Hepatocyte (in vitro differentiated cells): ENCODE data around the gene PAFAH2.

Experiments
- CTCF ChIP-seq: fragments of 200-600 bp; sonication (generic); IDR thresholded peaks from 2 replicates; pipeline ENCODE4 v1.5.1; 2016; ENCODE audit warnings: antibody characterized with exemption, mild to moderate bottlenecking; ENCODE audit not compliant: poor library complexity
- EZH2 ChIP-seq: fragments of 200-600 bp; sonication (generic); IDR thresholded peaks from 2 replicates; pipeline ENCODE4 v1.6.1; 2016; ENCODE audit warnings: antibody characterized with exemption, mild to moderate bottlenecking, borderline replicate concordance
- EZH2phosphoT487 ChIP-seq: fragments of 200-600 bp; sonication (generic); IDR thresholded peaks from one replicate; pipeline ENCODE4 v1.6.1; 2018; ENCODE audit warnings: antibody characterized with exemption, mild to moderate bottlenecking, low read depth, moderate library complexity; ENCODE audit not compliant: unreplicated experiment, severe bottlenecking

DNA sequence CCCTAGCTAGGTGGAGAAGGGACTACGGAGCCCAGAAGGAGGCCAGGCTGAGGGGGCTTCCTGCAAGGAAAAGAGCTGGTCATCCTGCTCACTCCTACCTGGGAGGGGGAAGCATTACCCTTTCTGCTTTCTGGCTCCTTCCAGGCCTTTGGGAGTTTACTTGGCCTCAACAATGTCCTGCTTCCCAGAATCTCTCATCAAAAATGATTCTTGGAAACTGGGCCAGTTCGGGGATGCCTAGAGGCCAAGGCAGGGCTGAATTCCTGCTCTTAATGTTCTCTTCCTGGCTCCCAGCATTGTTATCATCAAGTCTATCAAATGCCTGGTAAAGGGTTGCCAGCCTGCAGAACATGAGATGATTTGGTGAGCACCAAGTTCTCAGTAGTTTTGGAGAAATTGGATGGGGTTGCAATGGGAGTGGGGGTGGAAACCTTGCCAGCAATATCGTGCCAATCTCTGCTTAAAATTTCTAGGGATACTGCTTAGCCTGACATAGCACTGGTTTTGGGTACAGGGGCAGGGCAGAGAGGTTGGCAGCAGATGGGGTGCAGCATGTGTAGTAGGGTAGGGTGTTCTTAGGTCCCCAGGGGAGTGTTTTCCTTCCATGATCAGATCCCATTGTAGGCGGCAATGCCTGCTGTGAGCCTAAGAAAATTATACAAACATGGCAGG is 7.7 kb upstream of the PAFAH2 start:
- TF ChIP-seq CTCF (no peak), EZH2phosphoT487 (no peak), EZH2 (no peak)
